SK-N-SH (cell line): ENCODE data around the gene PRSS56.
A peak's percentile ranks its signal among the peaks of the same experiment; 100 is the strongest.

Source experiments
- EP300 ChIP-seq, 2 experiments: IDR thresholded peaks; 2 replicates each; pipeline versions ENCODE4 v1.4.0 to v1.6.1; 2012; ENCODE audit warnings: borderline replicate concordance in 1 of 2, low read depth in 1 of 2, low read length in 1 of 2
- EZH2phosphoT487 ChIP-seq: fragments of 200-600 bp; sonication (generic); IDR thresholded peaks from 2 replicates; pipeline ENCODE4 v1.6.1; 2017; ENCODE audit warnings: low read depth, mixed run types, mild to moderate bottlenecking, antibody characterized with exemption, moderate library complexity, borderline replicate concordance
- GABPA ChIP-seq: IDR thresholded peaks from 2 replicates; pipeline ENCODE4 v1.4.0; 2012; ENCODE audit warnings: low read depth, mild to moderate bottlenecking
- MXI1 ChIP-seq: IDR thresholded peaks from 2 replicates; pipeline ENCODE4 v1.6.1; 2012; ENCODE audit warnings: mild to moderate bottlenecking, low read depth, low read length, improper control_type of control experiment
- POLR2AphosphoS5 ChIP-seq: IDR thresholded peaks from 2 replicates; pipeline ENCODE4 v1.6.1; 2012; ENCODE audit warnings: low read depth, low read length
- RAD21 ChIP-seq: IDR thresholded peaks from 2 replicates; pipeline ENCODE4 v1.6.1; 2012; ENCODE audit warnings: mild to moderate bottlenecking, low read length
- REST ChIP-seq: IDR thresholded peaks from 2 replicates; pipeline ENCODE4 v1.6.1; 2012; ENCODE audit warnings: mild to moderate bottlenecking, low read depth, low read length, moderate library complexity
- SMC3 ChIP-seq: IDR thresholded peaks from 2 replicates; pipeline ENCODE4 v1.6.1; 2012; ENCODE audit warnings: low read depth, low read length, improper control_type of control experiment
- TCF12 ChIP-seq: IDR thresholded peaks from 2 replicates; pipeline ENCODE4 v1.4.0; 2012
- TEAD4 ChIP-seq: IDR thresholded peaks from 2 replicates; pipeline ENCODE4 v1.4.0; 2012; ENCODE audit warnings: mild to moderate bottlenecking, borderline replicate concordance; ENCODE audit not compliant: insufficient read depth
- TF ChIP-seq, protein P1 (sequence below): fragments of 200-600 bp; sonication (generic); IDR thresholded peaks from 2 replicates; pipeline ENCODE4 v1.6.1; 2017; ENCODE audit warnings: antibody characterized with exemption, mild to moderate bottlenecking, moderate library complexity

DNA sequence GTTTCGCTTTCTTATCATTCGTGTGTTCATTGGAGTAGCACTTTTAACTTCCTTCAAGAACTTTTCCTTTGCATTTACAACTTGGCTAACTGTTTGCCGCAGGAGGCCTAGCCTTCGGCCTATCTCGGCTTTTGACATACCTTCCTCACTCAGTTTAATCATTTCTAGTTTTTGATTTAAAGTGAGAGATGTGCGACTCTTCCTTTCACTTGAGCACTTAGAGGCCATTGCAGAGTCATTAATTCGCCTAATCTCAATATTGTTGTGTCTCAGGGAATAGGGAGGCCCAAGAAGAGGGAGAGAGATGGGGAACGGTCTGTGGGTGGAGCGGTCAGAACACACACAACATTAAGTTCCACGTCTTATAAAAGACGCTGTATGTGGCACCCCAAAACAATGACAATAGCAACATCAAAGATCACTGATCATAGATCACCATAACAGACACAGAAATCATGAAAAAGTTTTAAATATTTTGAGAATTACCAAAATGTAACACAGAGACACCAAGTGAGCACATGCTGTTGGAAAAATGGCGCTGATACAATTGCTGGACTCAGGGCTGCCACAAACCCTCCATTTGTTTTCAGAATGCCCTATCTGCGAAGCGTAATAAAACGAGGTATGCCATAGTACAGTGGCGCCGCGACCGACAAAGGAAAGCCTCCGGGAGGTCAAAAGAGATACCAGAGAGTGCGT lies 29.6 kb downstream of the PRSS56 start:
- TF ChIP-seq, protein P1, sequence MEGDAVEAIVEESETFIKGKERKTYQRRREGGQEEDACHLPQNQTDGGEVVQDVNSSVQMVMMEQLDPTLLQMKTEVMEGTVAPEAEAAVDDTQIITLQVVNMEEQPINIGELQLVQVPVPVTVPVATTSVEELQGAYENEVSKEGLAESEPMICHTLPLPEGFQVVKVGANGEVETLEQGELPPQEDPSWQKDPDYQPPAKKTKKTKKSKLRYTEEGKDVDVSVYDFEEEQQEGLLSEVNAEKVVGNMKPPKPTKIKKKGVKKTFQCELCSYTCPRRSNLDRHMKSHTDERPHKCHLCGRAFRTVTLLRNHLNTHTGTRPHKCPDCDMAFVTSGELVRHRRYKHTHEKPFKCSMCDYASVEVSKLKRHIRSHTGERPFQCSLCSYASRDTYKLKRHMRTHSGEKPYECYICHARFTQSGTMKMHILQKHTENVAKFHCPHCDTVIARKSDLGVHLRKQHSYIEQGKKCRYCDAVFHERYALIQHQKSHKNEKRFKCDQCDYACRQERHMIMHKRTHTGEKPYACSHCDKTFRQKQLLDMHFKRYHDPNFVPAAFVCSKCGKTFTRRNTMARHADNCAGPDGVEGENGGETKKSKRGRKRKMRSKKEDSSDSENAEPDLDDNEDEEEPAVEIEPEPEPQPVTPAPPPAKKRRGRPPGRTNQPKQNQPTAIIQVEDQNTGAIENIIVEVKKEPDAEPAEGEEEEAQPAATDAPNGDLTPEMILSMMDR, result no peak
- TF ChIP-seq MXI1 (peak; percentile 4; the same call in 1 of the 2 replicates), RAD21 (no peak), SMC3 (no peak), REST (no peak), POLR2AphosphoS5 (no peak), TEAD4 (no peak), EP300 (IDR thresholded peaks at IDR 0.05; ENCODE audit: borderline replicate concordance in 1 of 2, low read depth in 1 of 2, low read length in 1 of 2) (no peak), GABPA (no peak), EZH2phosphoT487 (no peak), TCF12 (no peak)
